ENCODE results near the gene TINCR. TPM values are rescaled to one million over a fixed set of nuclear protein-coding genes. Genes with fewer than 3 reads are reported as not detected.

Gene TINCR
- total RNA-seq, 4 donors from 2014 or later = 19.6 to 44.2 (median 28.0) TPM

- Histone ChIP-seq H3K27ac (no peak overlapping the region), H3K4me3 (no peak overlapping the region), H3K9me3 (no peaks in the 10 kb centered on the region), H3K4me1 (no peaks in the 10 kb centered on the region), H3K36me3 (peaks cover 35 to 100% (median 80%) of the 10 kb centered on the region in 3 donors), H3K27me3 (no peaks in the 10 kb centered on the region)
- no peak for TF ChIP-seq POLR2A (IDR thresholded peaks at IDR 0.05)
- TF ChIP-seq, protein P1, sequence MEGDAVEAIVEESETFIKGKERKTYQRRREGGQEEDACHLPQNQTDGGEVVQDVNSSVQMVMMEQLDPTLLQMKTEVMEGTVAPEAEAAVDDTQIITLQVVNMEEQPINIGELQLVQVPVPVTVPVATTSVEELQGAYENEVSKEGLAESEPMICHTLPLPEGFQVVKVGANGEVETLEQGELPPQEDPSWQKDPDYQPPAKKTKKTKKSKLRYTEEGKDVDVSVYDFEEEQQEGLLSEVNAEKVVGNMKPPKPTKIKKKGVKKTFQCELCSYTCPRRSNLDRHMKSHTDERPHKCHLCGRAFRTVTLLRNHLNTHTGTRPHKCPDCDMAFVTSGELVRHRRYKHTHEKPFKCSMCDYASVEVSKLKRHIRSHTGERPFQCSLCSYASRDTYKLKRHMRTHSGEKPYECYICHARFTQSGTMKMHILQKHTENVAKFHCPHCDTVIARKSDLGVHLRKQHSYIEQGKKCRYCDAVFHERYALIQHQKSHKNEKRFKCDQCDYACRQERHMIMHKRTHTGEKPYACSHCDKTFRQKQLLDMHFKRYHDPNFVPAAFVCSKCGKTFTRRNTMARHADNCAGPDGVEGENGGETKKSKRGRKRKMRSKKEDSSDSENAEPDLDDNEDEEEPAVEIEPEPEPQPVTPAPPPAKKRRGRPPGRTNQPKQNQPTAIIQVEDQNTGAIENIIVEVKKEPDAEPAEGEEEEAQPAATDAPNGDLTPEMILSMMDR (IDR thresholded peaks at IDR 0.05) = no peak
- intact Hi-C loops (cut with DNase I) = no loop called here
- no peak for DNase-seq
- 84 to 87% methylated on average over 5 of the region's 5 CpGs for WGBS, 2 donors
Observed at GRCh38 chr19:5603626-5604025, 35.9 kb upstream of the TINCR start.

GRCh38 chr19:5600797-5601196 is 33.0 kb upstream of the TINCR start:
- H3K27me3 ChIP-seq = no peaks in the 10 kb centered on the region
- WGBS, 2 donors = 86 to 87% methylated on average over 8 of the region's 8 CpGs
- TF ChIP-seq POLR2A (IDR thresholded peaks at IDR 0.05) = no peak
- TF ChIP-seq, protein P1 (IDR thresholded peaks at IDR 0.05) = no peak
- H3K4me3 ChIP-seq = no peak overlapping the region
- H3K27ac ChIP-seq = no peak overlapping the region
- intact Hi-C loops (cut with DNase I) = no loop called here
- H3K36me3 ChIP-seq = peaks cover 44 to 100% (median 72%) of the 10 kb centered on the region in 3 donors
- no peak for DNase-seq
- H3K9me3 ChIP-seq = no peaks in the 10 kb centered on the region
- no peaks in the 10 kb centered on the region for H3K4me1 ChIP-seq

DNA sequence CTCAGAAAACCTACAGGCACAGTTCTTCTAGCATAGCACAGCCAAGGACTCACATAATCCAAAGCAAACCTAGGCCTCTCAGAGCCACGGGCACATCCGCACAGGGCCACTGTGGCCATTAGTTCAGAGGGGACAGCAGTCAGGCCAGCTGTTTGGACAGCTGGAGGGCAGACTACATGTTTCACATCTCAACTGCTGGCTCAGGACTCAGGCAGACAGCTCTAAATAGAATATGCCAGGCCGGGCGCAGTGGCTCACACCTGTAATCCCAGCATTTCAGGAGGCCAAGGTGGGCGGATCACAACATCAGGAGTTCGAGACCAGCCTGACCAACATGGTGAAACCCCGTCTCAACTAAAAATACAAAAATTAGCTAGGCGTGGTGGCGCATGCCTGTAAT is 28.0 kb upstream of the TINCR start:
- TF ChIP-seq, protein P1 (IDR thresholded peaks at IDR 0.05) = no peak
- no peak for TF ChIP-seq POLR2A (IDR thresholded peaks at IDR 0.05)
- H3K27ac ChIP-seq = no peak overlapping the region
- no peak for DNase-seq
- no peaks in the 10 kb centered on the region for H3K9me3 ChIP-seq
- peaks cover 71 to 100% (median 78%) of the 10 kb centered on the region in 3 donors for H3K36me3 ChIP-seq
- no peak overlapping the region for H3K4me3 ChIP-seq
- WGBS, 2 donors = 88 to 98% methylated on average over 5 to 9 of the region's 9 CpGs
- intact Hi-C loops (cut with DNase I) = no loop called here
- H3K4me1 ChIP-seq = no peaks in the 10 kb centered on the region
- H3K27me3 ChIP-seq = no peaks in the 10 kb centered on the region

GRCh38 chr19:5595129-5595528 is 27.4 kb upstream of the TINCR start:
- Histone ChIP-seq H3K4me1 (no peaks in the 10 kb centered on the region), H3K4me3 (no peak overlapping the region), H3K36me3 (peaks cover 74 to 100% (median 78%) of the 10 kb centered on the region in 3 donors), H3K9me3 (no peaks in the 10 kb centered on the region), H3K27ac (no peak overlapping the region), H3K27me3 (no peaks in the 10 kb centered on the region)
- WGBS, 2 donors = 90 to 94% methylated on average over 15 to 17 of the region's 18 CpGs
- DNase-seq = no peak
- TF ChIP-seq, protein P1 (IDR thresholded peaks at IDR 0.05) = no peak
- no peak for TF ChIP-seq POLR2A (IDR thresholded peaks at IDR 0.05)
- intact Hi-C loops (cut with DNase I) = no loop called here

- intact Hi-C loops (cut with DNase I) = no loop called here
Observed at GRCh38 chr19:5594521-5594950, 26.8 kb upstream of the TINCR start.

More at GRCh38 chr19:5594521-5594950, 26.8 kb upstream of the TINCR start:
- no peak overlapping the region for H3K4me3 ChIP-seq
- 83 to 95% methylated on average over 4 to 7 of the region's 7 CpGs for WGBS, 2 donors
- no peak overlapping the region for H3K27ac ChIP-seq
- TF ChIP-seq, protein P1 (IDR thresholded peaks at IDR 0.05) = no peak
- TF ChIP-seq POLR2A (IDR thresholded peaks at IDR 0.05) = no peak
- H3K4me1 ChIP-seq = no peaks in the 10 kb centered on the region
- no peak for DNase-seq
- no peaks in the 10 kb centered on the region for H3K9me3 ChIP-seq
- peaks cover 78 to 100% (median 80%) of the 10 kb centered on the region in 3 donors for H3K36me3 ChIP-seq
- no peaks in the 10 kb centered on the region for H3K27me3 ChIP-seq

All from esophagus squamous epithelium (tissue), 5 donors.